Transverse colon (tissue), 4 donors: ENCODE data around the gene FBF1. TPM values are rescaled to one million over a fixed set of nuclear protein-coding genes. Genes with fewer than 3 reads are reported as not detected.

Source experiments
- DNase-seq: peaks from one replicate; pipeline ENCODE4 v3.0.0-alpha.2; 2019
- H3K27ac ChIP-seq, 4 donors: fragments of 200-600 bp; sonication (generic); 2 replicates each; pipeline ENCODE4 v1.5.1; 2016 to 2018; ENCODE audit warnings: inconsistent platforms in 4 of 4
- H3K27me3 ChIP-seq: fragments of 200-600 bp; sonication (generic); 2 replicates; pipeline ENCODE4 v1.5.1; 2017; ENCODE audit warnings: inconsistent platforms
- H3K36me3 ChIP-seq, 4 donors: fragments of 200-600 bp; sonication (generic); 2 replicates each; pipeline ENCODE4 v1.5.1; 2017 to 2019; ENCODE audit warnings: inconsistent platforms in 4 of 4
- H3K4me1 ChIP-seq, 4 donors: fragments of 200-600 bp; sonication (generic); 2 replicates each; pipeline ENCODE4 v1.5.1; 2017 to 2020; ENCODE audit warnings: inconsistent platforms in 4 of 4
- H3K4me3 ChIP-seq, 4 donors: fragments of 200-600 bp; sonication (generic); 1 replicate in 1 of 4; 2 replicates in 3 of 4; pipeline versions ENCODE4 v1.5.1 to v1.6.1; 2017 to 2019; ENCODE audit warnings: inconsistent platforms in 4 of 4
- H3K9me3 ChIP-seq, 2 donors: fragments of 200-600 bp; sonication (generic); 2 replicates each; pipeline ENCODE4 v1.5.1; 2017 to 2019; ENCODE audit warnings: inconsistent platforms in 2 of 2
- EP300 ChIP-seq: sonication (generic); formaldehyde crosslinking; IDR thresholded peaks from one replicate; pipeline ENCODE4 v1.6.1; 2017; ENCODE audit warnings: antibody characterized with exemption, low read depth
- POLR2A ChIP-seq: fragments of 450-650 bp; IDR thresholded peaks from one replicate; pipeline ENCODE4 v1.6.1; 2016; ENCODE audit warnings: antibody characterized with exemption, mild to moderate bottlenecking, moderate library complexity
- POLR2AphosphoS5 ChIP-seq, 3 donors: sonication (generic); formaldehyde crosslinking; IDR thresholded peaks; one replicate each; pipeline ENCODE4 v1.6.1; 2016; ENCODE audit warnings: antibody characterized with exemption in 3 of 3
- WGBS, 2 donors: methylation state at CpG; one replicate each; pipeline ENCODE4 v1.1.5; 2018; ENCODE audit warnings: low coverage in 1 of 2; 5-methylcytosine and 5-hydroxymethylcytosine counted together
- in situ Hi-C, 4 donors: fragments of 200-750 bp; cut with MboI; loops; one replicate each; pipeline versions ENCODE4 v1.15.0 to v1.15.1; 2017; ENCODE audit warnings: low sequenced_read_pairs in 3 of 4, low pct_ligation_motif_present in 1 of 4, low pct_unique_long_range_greater_than_20kb in 1 of 4
- intact Hi-C: fragments of 100-400 bp; cut with DNase I; formaldehyde crosslinking; loops from one replicate; pipeline ENCODE4 v1.15.1; 2023; ENCODE audit warnings: low total_unique reads
- total RNA-seq, 4 donors: library from RNA; depleted of rRNA; stranded (reverse); fragments of >200 nt; gene quantifications; one replicate each; pipeline ENCODE4 v1.1.0, GENCODE V29; 2016
- TF ChIP-seq, protein P1 (sequence below), 5 experiments: fragments of 200-600 bp in 3 of 5; fragments of 450-650 bp in 2 of 5; sonication (generic) in 3 of 5; IDR thresholded peaks; 1 replicate in 2 of 5; 2 replicates in 3 of 5; pipeline ENCODE4 v1.5.1; 2016 to 2017; ENCODE audit warnings: antibody characterized with exemption in 5 of 5, inconsistent platforms in 3 of 5, mild to moderate bottlenecking in 2 of 5, moderate library complexity in 1 of 5

Gene FBF1
- total RNA-seq, 4 donors from 2014 or later, result 2.9 to 29.9 (median 7.9) TPM

DNA sequence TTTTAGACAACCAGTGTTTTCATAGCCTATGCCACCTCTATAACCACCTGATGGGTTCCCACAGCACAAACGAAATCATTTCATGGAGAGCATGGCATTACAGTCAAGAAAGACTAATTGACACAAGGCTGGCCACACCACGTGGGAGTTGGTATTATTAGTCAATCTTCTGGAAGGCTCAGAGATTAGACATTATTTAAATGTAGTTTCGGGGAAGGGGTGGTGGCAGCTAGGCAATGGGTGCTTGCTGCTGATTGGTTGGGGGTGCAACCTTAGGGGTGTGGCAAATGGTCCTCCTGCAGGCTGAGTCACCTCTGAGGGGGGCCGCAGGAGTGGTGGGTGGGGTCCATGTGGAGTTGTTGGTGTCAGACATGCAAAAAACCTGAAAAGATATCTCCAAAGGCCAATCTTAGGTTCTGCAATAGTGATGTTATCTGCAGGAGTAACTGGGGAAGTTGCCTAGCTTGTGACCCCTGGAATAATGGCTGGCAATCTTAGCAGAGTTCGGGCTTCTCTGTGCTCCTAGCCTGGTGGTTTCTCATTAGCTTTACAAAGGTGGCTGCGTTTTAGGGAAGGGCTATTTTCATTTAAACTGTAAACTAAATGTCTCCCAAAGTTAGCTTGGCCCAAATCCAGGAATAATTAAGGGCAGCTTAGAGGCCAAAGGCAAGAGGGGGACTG, 42.8 kb upstream of the FBF1 start:
- H3K27me3 ChIP-seq, result no peaks in the 10 kb centered on the region
- intact Hi-C loops (no loop called here), in situ Hi-C loops (loop anchor here in 1 of 4 donors (10.0 kb wide), 1 partner anchor 69 kb away; no protein-coding TSS in a partner anchor)
- TF ChIP-seq, protein P1, sequence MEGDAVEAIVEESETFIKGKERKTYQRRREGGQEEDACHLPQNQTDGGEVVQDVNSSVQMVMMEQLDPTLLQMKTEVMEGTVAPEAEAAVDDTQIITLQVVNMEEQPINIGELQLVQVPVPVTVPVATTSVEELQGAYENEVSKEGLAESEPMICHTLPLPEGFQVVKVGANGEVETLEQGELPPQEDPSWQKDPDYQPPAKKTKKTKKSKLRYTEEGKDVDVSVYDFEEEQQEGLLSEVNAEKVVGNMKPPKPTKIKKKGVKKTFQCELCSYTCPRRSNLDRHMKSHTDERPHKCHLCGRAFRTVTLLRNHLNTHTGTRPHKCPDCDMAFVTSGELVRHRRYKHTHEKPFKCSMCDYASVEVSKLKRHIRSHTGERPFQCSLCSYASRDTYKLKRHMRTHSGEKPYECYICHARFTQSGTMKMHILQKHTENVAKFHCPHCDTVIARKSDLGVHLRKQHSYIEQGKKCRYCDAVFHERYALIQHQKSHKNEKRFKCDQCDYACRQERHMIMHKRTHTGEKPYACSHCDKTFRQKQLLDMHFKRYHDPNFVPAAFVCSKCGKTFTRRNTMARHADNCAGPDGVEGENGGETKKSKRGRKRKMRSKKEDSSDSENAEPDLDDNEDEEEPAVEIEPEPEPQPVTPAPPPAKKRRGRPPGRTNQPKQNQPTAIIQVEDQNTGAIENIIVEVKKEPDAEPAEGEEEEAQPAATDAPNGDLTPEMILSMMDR (IDR thresholded peaks at IDR 0.05), result no peak
- TF ChIP-seq POLR2A (no peak), EP300 (no peak), POLR2AphosphoS5 (IDR thresholded peaks at IDR 0.05) (no peak)
- no peaks in the 10 kb centered on the region for H3K9me3 ChIP-seq
- WGBS, 2 donors, result 46 to 73% methylated on average over 4 to 6 of the region's 6 CpGs
- no peaks in the 10 kb centered on the region for H3K36me3 ChIP-seq
- no peak overlapping the region for H3K4me3 ChIP-seq
- H3K4me1 ChIP-seq, result peaks cover 0 to 21% (median 13%) of the 10 kb centered on the region in 4 donors
- DNase-seq, result no peak
- no peak overlapping the region for H3K27ac ChIP-seq

DNA sequence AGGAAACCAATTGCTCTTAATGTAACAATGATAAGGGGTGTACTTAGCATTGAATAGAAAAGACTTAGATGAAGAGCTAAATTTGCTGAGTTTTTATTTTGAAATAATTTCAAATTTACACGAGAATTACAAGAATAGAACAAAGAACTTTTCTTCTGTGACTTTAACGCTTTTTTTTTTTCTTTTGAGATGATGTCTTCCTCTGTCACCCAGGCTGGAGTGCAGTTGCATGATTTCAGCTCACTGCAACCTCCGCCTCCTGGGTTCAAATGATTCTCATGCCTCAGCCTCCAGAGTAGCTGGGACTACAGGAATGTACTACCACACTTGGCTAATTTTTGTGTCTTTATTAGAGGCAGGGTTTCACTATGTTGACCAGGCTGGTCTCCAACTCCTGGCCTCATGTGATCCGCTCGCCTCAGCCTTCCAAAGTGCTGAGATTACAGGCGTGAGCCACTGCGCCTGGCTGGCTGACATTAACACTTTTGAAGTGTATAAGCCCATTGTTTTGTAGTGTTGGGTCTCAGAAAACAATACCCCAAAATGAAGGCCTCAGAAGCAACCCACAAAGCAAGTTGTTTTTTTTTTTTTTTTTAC, 40.3 kb upstream of the FBF1 start:
- TF ChIP-seq POLR2A, result no peak
- TF ChIP-seq EP300, result no peak
- no peak for TF ChIP-seq POLR2AphosphoS5 (IDR thresholded peaks at IDR 0.05)
- TF ChIP-seq, protein P1 (IDR thresholded peaks at IDR 0.05), result no peak
- intact Hi-C loops, result no loop called here
- Histone ChIP-seq H3K9me3 (no peaks in the 10 kb centered on the region), H3K36me3 (no peaks in the 10 kb centered on the region), H3K4me3 (no peak overlapping the region), H3K4me1 (peaks cover 0 to 43% (median 35%) of the 10 kb centered on the region in 4 donors), H3K27me3 (no peaks in the 10 kb centered on the region), H3K27ac (peak overlapping the region in 3 of 4 donors; percentile 97 to 98 (median 98))
- 87 to 94% methylated on average over 6 to 7 of the region's 7 CpGs for WGBS, 2 donors
- in situ Hi-C loops, result loop anchor here in 1 of 4 donors (10.0 kb wide), 1 partner anchor 66 kb away; no protein-coding TSS in a partner anchor
- DNase-seq, result no peak

DNA sequence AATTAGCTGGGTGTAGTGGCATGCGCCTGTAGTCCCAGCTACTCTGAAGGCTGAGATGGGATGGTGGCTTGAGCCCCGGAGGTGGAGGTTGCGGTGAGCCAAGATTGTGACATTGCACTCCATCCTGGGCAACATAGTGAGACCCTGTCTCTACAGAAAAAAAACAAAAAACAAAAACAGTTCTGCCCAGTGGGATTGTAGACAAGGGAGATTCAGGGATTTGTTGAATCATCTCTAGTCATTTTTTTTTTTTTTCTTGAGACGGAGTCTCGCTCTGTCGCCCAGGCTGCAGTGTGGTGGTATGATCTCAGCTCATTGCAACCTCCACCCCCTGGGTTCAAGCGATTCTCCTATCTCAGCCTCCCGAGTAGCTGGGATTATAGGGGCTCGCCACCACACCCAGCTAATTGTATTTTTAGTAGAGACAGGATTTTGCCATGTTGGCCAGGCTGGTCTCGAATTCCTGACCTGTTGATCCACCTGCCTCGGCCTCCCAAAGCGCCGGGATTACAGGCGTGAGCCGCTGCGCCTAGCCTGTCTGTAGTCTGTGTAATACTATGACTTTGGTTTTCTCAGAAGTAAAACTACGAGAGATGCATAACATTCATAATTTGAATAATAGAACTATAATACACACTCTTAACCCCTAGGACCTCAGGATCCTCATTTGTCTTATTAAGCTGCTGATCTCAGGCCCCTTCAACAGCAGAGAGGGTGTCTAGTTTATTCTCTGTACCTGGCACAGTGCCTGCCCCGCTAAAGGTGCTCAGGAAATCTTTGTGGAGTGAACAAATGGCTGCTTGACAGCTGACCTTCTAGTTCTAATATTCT, 39.6 kb upstream of the FBF1 start:
- DNase-seq, result no peak
- H3K27me3 ChIP-seq, result no peaks in the 10 kb centered on the region
- in situ Hi-C loops (loop anchor here in 1 of 4 donors (10.0 kb wide), 1 partner anchor 66 kb away; no protein-coding TSS in a partner anchor), intact Hi-C loops (no loop called here)
- H3K36me3 ChIP-seq, result no peaks in the 10 kb centered on the region
- H3K4me3 ChIP-seq, result peak overlapping the region; percentile 12 to 84 (median 75)
- TF ChIP-seq EP300, result no peak
- TF ChIP-seq POLR2A, result no peak
- TF ChIP-seq, protein P1 (IDR thresholded peaks at IDR 0.05), result no peak
- TF ChIP-seq POLR2AphosphoS5 (IDR thresholded peaks at IDR 0.05), result no peak
- peak overlapping the region; percentile 97 to 98 (median 98) for H3K27ac ChIP-seq
- H3K9me3 ChIP-seq, result no peaks in the 10 kb centered on the region
- H3K4me1 ChIP-seq, result peaks cover 0 to 50% (median 42%) of the 10 kb centered on the region in 4 donors
- WGBS, 2 donors, result 52 to 78% methylated on average over 3 to 18 of the region's 18 CpGs

DNA sequence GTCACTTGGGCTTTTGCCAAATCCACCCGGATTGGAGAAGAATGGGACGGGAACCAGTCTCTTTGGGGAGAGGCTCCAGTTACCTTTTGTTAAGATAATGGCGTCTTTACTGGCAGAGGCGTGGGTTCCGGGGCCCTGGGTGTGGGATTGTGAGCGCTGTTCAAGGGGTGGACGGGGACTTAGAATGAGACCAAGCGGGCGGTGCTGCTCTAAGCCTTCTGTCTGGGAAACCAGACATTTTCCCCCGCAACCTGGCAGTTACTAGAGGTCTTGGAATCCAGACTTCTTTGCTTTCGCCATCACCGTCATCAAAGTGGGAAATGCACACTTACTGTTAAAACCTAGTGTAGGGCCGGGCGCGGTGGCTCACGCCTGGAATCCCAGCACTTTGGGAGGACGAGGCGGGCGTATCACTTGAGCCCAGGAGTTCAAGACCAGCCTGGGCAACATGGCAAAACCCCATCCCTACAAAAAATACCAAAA, 38.9 kb upstream of the FBF1 start:
- H3K9me3 ChIP-seq, result no peaks in the 10 kb centered on the region
- H3K27me3 ChIP-seq, result no peaks in the 10 kb centered on the region
- in situ Hi-C loops, result loop anchor here in 1 of 4 donors (10.0 kb wide), 1 partner anchor 65 kb away; no protein-coding TSS in a partner anchor
- intact Hi-C loops, result no loop called here
- no peak for DNase-seq
- peaks cover 0 to 55% (median 44%) of the 10 kb centered on the region in 4 donors for H3K4me1 ChIP-seq
- TF ChIP-seq EP300 (no peak), POLR2A (no peak), POLR2AphosphoS5 (IDR thresholded peaks at IDR 0.05) (no peak)
- TF ChIP-seq, protein P1 (IDR thresholded peaks at IDR 0.05), result no peak
- no peaks in the 10 kb centered on the region for H3K36me3 ChIP-seq
- H3K4me3 ChIP-seq, result peak overlapping the region; percentile 12 to 84 (median 75)
- peak overlapping the region; percentile 97 to 98 (median 98) for H3K27ac ChIP-seq
- 0 to 6% methylated on average over 3 to 19 of the region's 19 CpGs for WGBS, 2 donors
